ENCODE data around the gene INTS15.

GRCh38 chr7:6639032-6639431, 49.2 kb downstream of the INTS15 start:
- no peak for TF ChIP-seq CTCF (IDR thresholded peaks at IDR 0.05; ENCODE audit: borderline replicate concordance, extremely low read depth, low read length, poor library complexity, severe bottlenecking)
- no peak for TF ChIP-seq EZH2 (IDR thresholded peaks at IDR 0.05; ENCODE audit: borderline replicate concordance, low read depth, low read length, severe bottlenecking)

All from DND-41 (cell line).